Stimulated activated CD8-positive, alpha-beta memory T cell treated with anti-CD3 and anti-CD28 coated beads, Interleukin-15, amount 100 ng/mL, for 24 hours (primary cell): ENCODE results near the gene PTGR2.
"Not testable (repeated sequence)": the region's sequence is repeated elsewhere in the genome, so short reads cannot be mapped to it uniquely, and the experiment has no call there.

ENCODE experiments used
- DNase-seq: peaks from one replicate; pipeline ENCODE4 v3.0.0-alpha.2; 2020; ENCODE audit warnings: low read depth

The PTGR2 gene

GRCh38 chr14:73833530-73834260, 17.9 kb upstream of the PTGR2 start:
- no peak for DNase-seq

GRCh38 chr14:73834261-73834625, 17.4 kb upstream of the PTGR2 start:
- no peak for DNase-seq

- DNase-seq: not testable (repeated sequence)
Observed at GRCh38 chr14:73838293-73839034, 13.2 kb upstream of the PTGR2 start.

- DNase-seq: no peak
Observed at GRCh38 chr14:73842201-73842600, 9.4 kb upstream of the PTGR2 start.

GRCh38 chr14:73842851-73843250, 8.8 kb upstream of the PTGR2 start:
- DNase-seq: no peak

- DNase-seq: no peak
Observed at GRCh38 chr14:73843296-73843695, 8.3 kb upstream of the PTGR2 start.

GRCh38 chr14:73846947-73847346, 4.7 kb upstream of the PTGR2 start:
- DNase-seq: no peak

- no peak for DNase-seq
Observed at GRCh38 chr14:73851000-73851399, 631 bp upstream of the PTGR2 start.

GRCh38 chr14:73859145-73859544, 7.5 kb downstream of the PTGR2 start:
- DNase-seq: no peak

- DNase-seq: no peak
Observed at GRCh38 chr14:73861073-73861472, 9.4 kb downstream of the PTGR2 start.

- no peak for DNase-seq
Observed at GRCh38 chr14:73862480-73862879, 10.8 kb downstream of the PTGR2 start.

GRCh38 chr14:73863209-73863608, 11.6 kb downstream of the PTGR2 start:
- DNase-seq: no peak

- DNase-seq: no peak
Observed at GRCh38 chr14:73865534-73866113, 14.0 kb downstream of the PTGR2 start.

GRCh38 chr14:73869754-73870153, 18.1 kb downstream of the PTGR2 start:
- not testable (repeated sequence) for DNase-seq

- no peak for DNase-seq
Observed at GRCh38 chr14:73870525-73871235, 19.0 kb downstream of the PTGR2 start.

- DNase-seq: no peak
Observed at GRCh38 chr14:73873660-73874059, 22.0 kb downstream of the PTGR2 start.

GRCh38 chr14:73877790-73878189, 26.2 kb downstream of the PTGR2 start:
- DNase-seq: no peak

GRCh38 chr14:73878436-73878835, 26.8 kb downstream of the PTGR2 start:
- no peak for DNase-seq

GRCh38 chr14:73879027-73879426, 27.4 kb downstream of the PTGR2 start:
- no peak for DNase-seq

GRCh38 chr14:73884438-73885190, 33.0 kb downstream of the PTGR2 start:
- no peak for DNase-seq

GRCh38 chr14:73886449-73887317, 35.1 kb downstream of the PTGR2 start, which contains the start of gene ZNF410:
TSS of gene ZNF410 (plus strand) at chr14:73886859. CDS start at chr14:73892176, 5,317 bp downstream.
- peak; percentile 77 for DNase-seq
